ENCODE data around the gene TMBIM6.

DNA sequence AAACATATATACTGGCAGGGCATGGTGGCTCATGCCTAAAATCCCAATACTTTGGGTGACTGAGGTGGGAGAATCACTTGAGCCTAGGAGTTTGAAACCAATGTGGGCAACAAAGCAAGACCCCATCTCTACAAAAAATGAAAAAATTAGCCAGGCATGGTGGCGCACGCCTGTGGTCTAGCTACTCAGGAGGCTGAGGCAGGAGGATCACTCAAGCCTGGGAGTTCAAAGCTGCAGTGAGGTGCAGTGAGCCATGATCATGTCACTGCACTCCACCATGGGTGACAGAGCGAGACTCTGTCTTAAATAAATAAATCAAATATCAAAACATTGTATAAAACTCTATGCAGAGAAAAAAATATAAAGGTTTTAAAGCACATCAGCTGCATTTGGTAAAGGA is 39.3 kb upstream of the TMBIM6 start:
- TF ChIP-seq POLR2AphosphoS5 (IDR thresholded peaks at IDR 0.05; ENCODE audit: low read depth, low read length) (no peak), POLR2A (IDR thresholded peaks at IDR 0.05; ENCODE audit: low read depth, low read length) (no peak)

Data from GM12891 (cell line).